ENCODE measurements around the gene RANBP17.

DNA sequence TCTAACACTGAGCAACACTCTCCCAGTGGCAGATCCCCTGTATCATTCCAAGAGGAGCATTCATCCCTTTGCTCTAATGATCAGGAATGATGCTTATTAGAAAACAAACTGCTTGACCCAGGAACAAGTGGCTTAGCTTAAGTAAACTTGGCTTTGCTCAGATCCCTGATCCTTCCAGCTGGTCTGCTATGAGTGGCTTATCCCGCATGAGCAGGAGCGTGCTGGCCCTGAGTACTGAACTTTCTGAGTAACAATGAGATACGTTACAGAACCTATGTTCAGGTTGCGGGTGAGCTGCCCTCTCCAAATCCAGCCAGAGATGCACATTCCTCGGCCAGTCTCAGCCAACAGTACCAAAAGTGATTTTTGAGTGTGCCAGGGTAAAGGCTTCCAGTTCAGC, 48.6 kb upstream of the RANBP17 start:
- TF ChIP-seq POLR2A (IDR thresholded peaks at IDR 0.05; ENCODE audit: low read depth, low read length) (no peak), CEBPB (IDR thresholded peaks at IDR 0.05; ENCODE audit: low read depth, low read length) (no peak), MAFK (IDR thresholded peaks at IDR 0.05; ENCODE audit: low read depth, low read length) (no peak), RCOR1 (IDR thresholded peaks at IDR 0.05; ENCODE audit: insufficient replicate concordance, low read length) (no peak), RFX5 (IDR thresholded peaks at IDR 0.05; ENCODE audit: low read depth, low read length) (no peak), FOS (IDR thresholded peaks at IDR 0.05; ENCODE audit: low read depth, low read length) (no peak), BHLHE40 (IDR thresholded peaks at IDR 0.05; ENCODE audit: low read depth, low read length) (no peak), MXI1 (IDR thresholded peaks at IDR 0.05; ENCODE audit: borderline replicate concordance, low read depth, low read length) (no peak), SMC3 (IDR thresholded peaks at IDR 0.05; ENCODE audit: low read depth, low read length) (no peak), CHD1 (IDR thresholded peaks at IDR 0.05; ENCODE audit: low read depth, low read length) (no peak), RAD21 (IDR thresholded peaks at IDR 0.05; ENCODE audit: low read length) (no peak)
- TF ChIP-seq, protein P1, sequence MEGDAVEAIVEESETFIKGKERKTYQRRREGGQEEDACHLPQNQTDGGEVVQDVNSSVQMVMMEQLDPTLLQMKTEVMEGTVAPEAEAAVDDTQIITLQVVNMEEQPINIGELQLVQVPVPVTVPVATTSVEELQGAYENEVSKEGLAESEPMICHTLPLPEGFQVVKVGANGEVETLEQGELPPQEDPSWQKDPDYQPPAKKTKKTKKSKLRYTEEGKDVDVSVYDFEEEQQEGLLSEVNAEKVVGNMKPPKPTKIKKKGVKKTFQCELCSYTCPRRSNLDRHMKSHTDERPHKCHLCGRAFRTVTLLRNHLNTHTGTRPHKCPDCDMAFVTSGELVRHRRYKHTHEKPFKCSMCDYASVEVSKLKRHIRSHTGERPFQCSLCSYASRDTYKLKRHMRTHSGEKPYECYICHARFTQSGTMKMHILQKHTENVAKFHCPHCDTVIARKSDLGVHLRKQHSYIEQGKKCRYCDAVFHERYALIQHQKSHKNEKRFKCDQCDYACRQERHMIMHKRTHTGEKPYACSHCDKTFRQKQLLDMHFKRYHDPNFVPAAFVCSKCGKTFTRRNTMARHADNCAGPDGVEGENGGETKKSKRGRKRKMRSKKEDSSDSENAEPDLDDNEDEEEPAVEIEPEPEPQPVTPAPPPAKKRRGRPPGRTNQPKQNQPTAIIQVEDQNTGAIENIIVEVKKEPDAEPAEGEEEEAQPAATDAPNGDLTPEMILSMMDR (conservative IDR thresholded peaks at IDR 0.05; ENCODE audit: low read depth, low read length), result no peak
- TF ChIP-seq, protein P2, sequence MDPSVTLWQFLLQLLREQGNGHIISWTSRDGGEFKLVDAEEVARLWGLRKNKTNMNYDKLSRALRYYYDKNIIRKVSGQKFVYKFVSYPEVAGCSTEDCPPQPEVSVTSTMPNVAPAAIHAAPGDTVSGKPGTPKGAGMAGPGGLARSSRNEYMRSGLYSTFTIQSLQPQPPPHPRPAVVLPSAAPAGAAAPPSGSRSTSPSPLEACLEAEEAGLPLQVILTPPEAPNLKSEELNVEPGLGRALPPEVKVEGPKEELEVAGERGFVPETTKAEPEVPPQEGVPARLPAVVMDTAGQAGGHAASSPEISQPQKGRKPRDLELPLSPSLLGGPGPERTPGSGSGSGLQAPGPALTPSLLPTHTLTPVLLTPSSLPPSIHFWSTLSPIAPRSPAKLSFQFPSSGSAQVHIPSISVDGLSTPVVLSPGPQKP (IDR thresholded peaks at IDR 0.05; ENCODE audit: borderline replicate concordance, low read depth, low read length), result no peak

Measured in IMR-90 (cell line).